AG04450 (cell line): ENCODE results near the gene MRPL42. TPM values are rescaled to one million over a fixed set of nuclear protein-coding genes. Genes with fewer than 3 reads are reported as not detected.

Experiments used
- CTCF ChIA-PET: fragments of 300-600, 350-600 bp; formaldehyde crosslinking; extraction: SDS; loops from one replicate; lab custom pipeline; 2022; ENCODE audit warnings: antibody characterized with exemption, inconsistent platforms; lab: Charles Lee
- POLR2A ChIA-PET: fragments of 350-600 bp; formaldehyde crosslinking; extraction: SDS; loops from one replicate; lab custom pipeline; 2021; ENCODE audit warnings: antibody characterized with exemption, inconsistent platforms; lab: Yijun Ruan, JAX
- DNase-seq: peaks from one replicate; pipeline ENCODE4 v3.0.0-alpha.2; 2011; ENCODE audit warnings: low read depth, low spot score
- H3K27ac ChIP-seq: one replicate; pipeline ENCODE4 v1.5.1; 2012; ENCODE audit warnings: low read depth, low read length, control low read depth
- H3K27me3 ChIP-seq: one replicate; pipeline ENCODE4 v1.6.0; 2012; ENCODE audit warnings: low read length; ENCODE audit not compliant: control insufficient read depth, insufficient read depth
- H3K4me3 ChIP-seq: 2 replicates; pipeline ENCODE4 v1.5.1; 2011; ENCODE audit warnings: mild to moderate bottlenecking, low read depth, low read length, control low read depth
- H3K9me3 ChIP-seq: 2 replicates; pipeline ENCODE4 v1.5.1; 2012; ENCODE audit warnings: low read length; ENCODE audit not compliant: control insufficient read depth, insufficient read depth
- polyA plus RNA-seq: library from polyadenylated mRNA; depleted of rRNA; stranded (reverse); fragments of >200 nt; gene quantifications from 2 replicates; pipeline ENCODE4 v1.2.3, GENCODE V29; 2011
- TF ChIP-seq, protein P1 (sequence below): IDR thresholded peaks from 2 replicates; pipeline ENCODE4 v1.5.1; 2011; ENCODE audit warnings: low read depth, low read length, control low read depth, inconsistent platforms

The MRPL42 gene
- polyA plus RNA-seq, 1 experiment: 100 TPM

DNA sequence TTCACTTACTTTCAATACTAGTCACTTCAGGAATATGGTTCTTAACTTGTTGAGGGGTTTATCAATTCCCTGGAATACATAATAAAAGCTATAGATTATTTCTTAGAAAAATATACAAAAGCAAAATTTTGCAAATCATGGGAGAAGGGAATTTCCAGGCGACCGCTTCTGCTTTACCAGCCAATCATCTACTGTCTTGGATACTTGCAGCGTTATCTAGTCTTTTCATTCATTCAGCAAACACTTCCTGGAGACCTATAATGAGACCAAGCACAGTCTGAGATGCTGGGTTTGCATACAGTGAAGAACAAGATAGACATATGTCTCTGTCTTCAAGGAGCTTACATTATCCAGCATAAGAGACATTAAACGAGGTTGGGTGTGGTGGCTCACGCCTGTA lies 1.5 kb upstream of the MRPL42 start:
- Histone ChIP-seq H3K27ac (no peak overlapping the region), H3K4me3 (no peak overlapping the region), H3K9me3 (no peaks in the 10 kb centered on the region; the same call in 1 of the 2 replicates), H3K27me3 (no peaks in the 10 kb centered on the region)
- DNase-seq: no peak
- TF ChIP-seq, protein P1, sequence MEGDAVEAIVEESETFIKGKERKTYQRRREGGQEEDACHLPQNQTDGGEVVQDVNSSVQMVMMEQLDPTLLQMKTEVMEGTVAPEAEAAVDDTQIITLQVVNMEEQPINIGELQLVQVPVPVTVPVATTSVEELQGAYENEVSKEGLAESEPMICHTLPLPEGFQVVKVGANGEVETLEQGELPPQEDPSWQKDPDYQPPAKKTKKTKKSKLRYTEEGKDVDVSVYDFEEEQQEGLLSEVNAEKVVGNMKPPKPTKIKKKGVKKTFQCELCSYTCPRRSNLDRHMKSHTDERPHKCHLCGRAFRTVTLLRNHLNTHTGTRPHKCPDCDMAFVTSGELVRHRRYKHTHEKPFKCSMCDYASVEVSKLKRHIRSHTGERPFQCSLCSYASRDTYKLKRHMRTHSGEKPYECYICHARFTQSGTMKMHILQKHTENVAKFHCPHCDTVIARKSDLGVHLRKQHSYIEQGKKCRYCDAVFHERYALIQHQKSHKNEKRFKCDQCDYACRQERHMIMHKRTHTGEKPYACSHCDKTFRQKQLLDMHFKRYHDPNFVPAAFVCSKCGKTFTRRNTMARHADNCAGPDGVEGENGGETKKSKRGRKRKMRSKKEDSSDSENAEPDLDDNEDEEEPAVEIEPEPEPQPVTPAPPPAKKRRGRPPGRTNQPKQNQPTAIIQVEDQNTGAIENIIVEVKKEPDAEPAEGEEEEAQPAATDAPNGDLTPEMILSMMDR: no peak
- POLR2A ChIA-PET: interaction anchor here (0.7 kb wide), 1 partner anchor 1535 kb away, joined by 6 read pairs; no protein-coding TSS in a partner anchor
- CTCF ChIA-PET: interaction anchor here (0.7 kb wide), 1 partner anchor 637 kb away, joined by 3 read pairs; no protein-coding TSS in a partner anchor

DNA sequence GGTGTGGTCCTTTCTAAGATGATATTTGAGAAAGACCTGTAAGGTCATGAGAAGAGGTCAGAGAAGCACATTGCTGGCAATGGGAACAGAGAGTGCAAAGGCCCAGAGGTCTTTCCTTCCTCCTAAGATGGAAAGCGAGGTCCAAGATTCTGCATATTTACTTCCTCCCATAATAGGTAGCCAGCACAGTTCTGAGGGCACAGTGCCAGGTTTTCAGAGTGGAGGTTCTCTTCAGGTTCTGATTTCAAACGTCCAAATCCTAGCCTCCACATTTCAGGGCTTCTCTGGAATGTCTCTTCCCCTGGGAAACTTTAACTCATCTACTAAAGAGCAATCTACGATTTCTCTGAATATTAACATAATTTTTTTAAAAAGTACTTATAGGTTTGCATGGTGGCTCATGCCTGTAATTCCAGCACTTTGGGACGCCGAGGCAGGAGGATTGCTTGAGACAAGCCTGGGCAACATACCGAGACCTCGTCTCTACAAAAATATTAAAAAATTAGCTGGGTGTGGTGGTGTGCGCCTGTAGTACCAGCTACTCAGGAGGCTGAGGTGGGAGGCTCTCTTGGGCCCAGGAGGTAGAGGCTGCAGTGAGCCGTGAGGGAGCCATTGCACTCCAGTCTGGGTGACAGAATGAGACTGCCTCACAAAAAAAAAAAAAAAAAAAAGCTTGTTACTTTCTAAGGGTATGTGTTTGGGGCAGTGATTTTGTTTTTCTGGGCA lies 526 bp upstream of the MRPL42 start:
- Histone ChIP-seq H3K27me3 (no peaks in the 10 kb centered on the region), H3K9me3 (no peaks in the 10 kb centered on the region; the same call in 1 of the 2 replicates), H3K27ac (no peak overlapping the region), H3K4me3 (no peak overlapping the region)
- POLR2A ChIA-PET: interaction anchor here (0.6 to 0.7 kb wide), 2 partner anchors 10 to 51 kb away, joined by 3 to 11 read pairs; no protein-coding TSS in a partner anchor
- CTCF ChIA-PET: interaction anchor here (0.6 to 1.9 kb wide), 5 partner anchors 11 to 414 kb away, joined by 3 to 14 read pairs (median 5); no protein-coding TSS in a partner anchor
- DNase-seq: no peak
- TF ChIP-seq, protein P1: no peak

DNA sequence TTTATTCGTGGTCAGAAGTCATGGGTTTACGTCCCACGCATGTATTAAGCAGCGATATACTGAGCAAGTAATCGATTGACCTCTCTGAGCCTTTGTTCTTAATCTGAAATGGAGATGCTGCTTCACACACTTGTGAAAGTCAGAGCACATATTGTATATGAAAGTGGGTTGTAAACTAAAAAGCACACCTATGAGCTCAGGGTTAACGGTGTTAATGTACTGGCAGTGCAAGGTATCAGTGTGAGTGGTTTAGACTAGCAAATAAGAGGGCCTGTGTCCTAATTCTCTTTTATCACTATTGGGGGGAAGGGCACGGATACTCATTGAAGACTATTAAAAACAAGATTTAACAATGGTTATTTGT lies 676 bp downstream of the MRPL42 start:
- TF ChIP-seq, protein P1: no peak
- Histone ChIP-seq H3K9me3 (no peaks in the 10 kb centered on the region; the same call in 1 of the 2 replicates), H3K27ac (peak overlapping the region; percentile 93), H3K27me3 (no peaks in the 10 kb centered on the region), H3K4me3 (peak overlapping the region; percentile 97)
- CTCF ChIA-PET: interaction anchor here (0.8 to 1.9 kb wide), 5 partner anchors 10 to 481 kb away, joined by 3 to 14 read pairs (median 4); no protein-coding TSS in a partner anchor
- POLR2A ChIA-PET: interaction anchor here (0.6 kb wide), 1 partner anchor 608 kb away, joined by 3 read pairs; no protein-coding TSS in a partner anchor
- no peak for DNase-seq

DNA sequence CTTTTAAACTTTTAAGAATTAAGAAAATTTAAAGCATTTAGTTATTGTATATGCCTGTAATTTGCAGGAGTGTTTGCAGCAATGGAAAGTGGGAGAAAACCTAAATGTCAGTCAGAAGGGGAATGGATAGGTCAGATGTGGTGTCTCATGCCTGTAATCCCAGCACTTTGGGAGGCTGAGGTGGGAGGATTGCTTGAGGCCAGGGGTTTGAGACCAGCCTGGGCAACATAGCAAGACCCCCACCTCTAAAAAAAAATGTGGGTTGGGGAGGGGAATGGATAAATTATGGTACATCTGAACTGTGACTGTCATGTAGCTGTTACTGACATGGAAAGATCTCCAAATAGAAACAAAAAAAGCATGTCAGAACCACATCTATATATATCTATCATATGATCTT lies 2.1 kb downstream of the MRPL42 start:
- ChIA-PET POLR2A (no interaction called here), CTCF (interaction anchor here (1.1 kb wide), 1 partner anchor 12 kb away, joined by 3 read pairs; no protein-coding TSS in a partner anchor)
- Histone ChIP-seq H3K4me3 (no peak overlapping the region), H3K27ac (no peak overlapping the region), H3K27me3 (no peaks in the 10 kb centered on the region), H3K9me3 (no peaks in the 10 kb centered on the region; the same call in 1 of the 2 replicates)
- DNase-seq: no peak
- TF ChIP-seq, protein P1: no peak

DNA sequence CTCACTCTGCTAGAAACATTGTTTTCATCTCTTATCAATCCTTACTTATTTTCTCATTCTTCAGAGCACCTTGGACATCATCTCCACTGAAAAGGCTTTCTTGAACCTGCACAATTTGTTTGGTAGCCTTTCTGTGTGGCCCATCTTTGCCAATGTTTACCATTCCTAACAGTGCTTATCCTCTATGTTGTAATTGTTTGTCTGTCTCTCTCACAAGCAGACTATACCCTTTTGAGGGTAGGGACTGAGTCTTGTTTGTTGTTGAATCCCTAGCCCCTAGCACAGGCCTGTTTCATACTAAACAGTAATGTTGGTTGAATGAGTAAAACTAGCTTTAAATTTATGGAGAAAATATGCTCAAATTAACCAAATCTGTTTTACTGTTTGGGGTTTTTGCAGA lies 9.2 kb downstream of the MRPL42 start:
- H3K4me3 ChIP-seq: no peak overlapping the region
- ChIA-PET CTCF (interaction anchor here (0.6 to 2.9 kb wide), 3 partner anchors 9 to 626 kb away, joined by 3 to 14 read pairs (median 4); partner anchors contain the start of gene MRPL42), POLR2A (interaction anchor here (0.6 kb wide), 1 partner anchor 10 kb away, joined by 11 read pairs; no protein-coding TSS in a partner anchor)
- H3K9me3 ChIP-seq: no peaks in the 10 kb centered on the region
- no peak for DNase-seq
- no peak overlapping the region for H3K27ac ChIP-seq
- TF ChIP-seq, protein P1: no peak
- H3K27me3 ChIP-seq: no peaks in the 10 kb centered on the region
